H1 (cell line): Measurements from ENCODE around the gene CCDC73. TPM values are rescaled to one million over a fixed set of nuclear protein-coding genes. Genes with fewer than 3 reads are reported as not detected.

Experiments
- CTCF ChIA-PET: fragments of 300-600 bp; sonication (Branson Sonifier 250); formaldehyde crosslinking; loops from one replicate; lab custom pipeline; 2021; ENCODE audit not compliant: partially characterized antibody; lab: Charles Lee
- POLR2A ChIA-PET: fragments of 300-600 bp; sonication (Branson Sonifier 250); formaldehyde crosslinking; loops from one replicate; lab custom pipeline; 2021; ENCODE audit warnings: inconsistent platforms; ENCODE audit not compliant: partially characterized antibody; lab: Charles Lee
- DNase-seq, 2 experiments: peaks; one replicate each; pipeline versions ENCODE4 v3.0.0 to v3.0.0-alpha.2; 2010 to 2022; ENCODE audit warnings: low spot score in 2 of 2, low read depth in 1 of 2, mixed read lengths in 1 of 2
- FAIRE-seq: peaks from 2 replicates; lab custom pipeline; 2011; peaks lifted over from hg19 to GRCh38; lab: Jason Lieb, UNC
- H2AFZ ChIP-seq: 2 replicates; pipeline ENCODE4 v1.8.1; 2012; ENCODE audit warnings: low read length, inconsistent platforms
- H2AK5ac ChIP-seq: 2 replicates; pipeline ENCODE4 v1.6.1; 2013; ENCODE audit warnings: low read depth, low read length
- H2BK120ac ChIP-seq: replicated peaks from 2 replicates; pipeline ENCODE3; 2013; ENCODE audit warnings: low read depth, low read length, inconsistent platforms
- H2BK12ac ChIP-seq: 2 replicates; pipeline ENCODE4 v1.6.1; 2013; ENCODE audit warnings: low read depth, low read length
- H2BK15ac ChIP-seq: 2 replicates; pipeline ENCODE4 v1.6.1; 2013; ENCODE audit warnings: low read length
- H2BK20ac ChIP-seq: 2 replicates; pipeline ENCODE4 v1.6.1; 2013; ENCODE audit warnings: low read length
- H2BK5ac ChIP-seq: 2 replicates; pipeline ENCODE4 v1.6.1; 2013; ENCODE audit warnings: low read depth, low read length
- H3K14ac ChIP-seq: 2 replicates; pipeline ENCODE4 v1.6.1; 2013; ENCODE audit warnings: inconsistent platforms; ENCODE audit not compliant: insufficient read length
- H3K18ac ChIP-seq: 2 replicates; pipeline ENCODE4 v1.6.1; 2013; ENCODE audit warnings: low read length; ENCODE audit errors: extremely low read depth
- H3K23ac ChIP-seq: 2 replicates; pipeline ENCODE4 v1.6.1; 2013; ENCODE audit warnings: inconsistent platforms; ENCODE audit not compliant: insufficient read length
- H3K23me2 ChIP-seq: 2 replicates; pipeline ENCODE4 v1.6.1; 2013; ENCODE audit warnings: low read depth, low read length
- H3K27ac ChIP-seq: 2 replicates; pipeline ENCODE4 v1.6.1; 2011; ENCODE audit warnings: low read depth, low read length, inconsistent platforms
- H3K27me3 ChIP-seq, 4 experiments: replicated peaks in 1 of 4; 1 replicate in 1 of 4; 2 replicates in 3 of 4; pipeline versions ENCODE4 v1.6.1 to v1.8.1; 2011 to 2013; ENCODE audit warnings: low read length in 3 of 4, mild to moderate bottlenecking in 3 of 4, inconsistent platforms in 2 of 4, mixed read lengths in 2 of 4, moderate library complexity in 1 of 4; ENCODE audit not compliant: control insufficient read depth in 3 of 4, insufficient read depth in 3 of 4; ENCODE audit errors: extremely low read depth in 1 of 4
- H3K36me3 ChIP-seq, 4 experiments: 2 replicates each; pipeline versions ENCODE4 v1.6.1 to v1.8.1; 2011 to 2013; ENCODE audit warnings: mild to moderate bottlenecking in 4 of 4, low read length in 3 of 4, moderate library complexity in 2 of 4, control low read depth in 1 of 4, inconsistent platforms in 1 of 4; ENCODE audit not compliant: insufficient read depth in 4 of 4, control insufficient read depth in 2 of 4
- H3K4ac ChIP-seq: replicated peaks from 2 replicates; pipeline ENCODE3; 2013; ENCODE audit warnings: low read length, low read depth, mixed read lengths, inconsistent platforms; ENCODE audit not compliant: insufficient read length
- H3K4me1 ChIP-seq, 4 experiments: replicated peaks in 1 of 4; 1 replicate in 1 of 4; 2 replicates in 3 of 4; pipeline versions ENCODE4 v1.6.1 to v1.8.1; 2011 to 2013; ENCODE audit warnings: low read length in 3 of 4, inconsistent platforms in 2 of 4, mixed read lengths in 1 of 4; ENCODE audit not compliant: insufficient read depth in 4 of 4, control insufficient read depth in 3 of 4
- H3K4me2 ChIP-seq, 2 experiments: 2 replicates each; pipeline versions ENCODE4 v1.6.1 to v1.8.1; 2011 to 2013; ENCODE audit warnings: low read depth in 2 of 2, low read length in 2 of 2, control low read depth in 1 of 2, inconsistent platforms in 1 of 2, mild to moderate bottlenecking in 1 of 2; ENCODE audit not compliant: insufficient read depth in 1 of 2
- H3K4me3 ChIP-seq, 4 experiments: fragments of 200-600, 300-600 bp in 1 of 4; sonication (generic), shearing (Covaris generic), sonication (Bioruptor Twin) in 1 of 4; 2 replicates each; pipeline versions ENCODE4 v1.5.1 to v1.8.1; 2011 to 2016; ENCODE audit warnings: low read length in 4 of 4, low read depth in 3 of 4, control low read depth in 2 of 4, inconsistent platforms in 2 of 4, mild to moderate bottlenecking in 2 of 4, mixed read lengths in 1 of 4, moderate library complexity in 1 of 4; ENCODE audit not compliant: insufficient read depth in 2 of 4; ENCODE audit errors: extremely low read depth in 1 of 4
- H3K56ac ChIP-seq: replicated peaks from 2 replicates; pipeline ENCODE3; 2013; ENCODE audit warnings: low read depth, mild to moderate bottlenecking, mixed read lengths, low read length, inconsistent platforms; ENCODE audit not compliant: insufficient read length
- H3K79me1 ChIP-seq: 2 replicates; pipeline ENCODE4 v1.6.1; 2013; ENCODE audit warnings: low read depth, low read length, control low read depth
- H3K79me2 ChIP-seq, 2 experiments: 2 replicates each; pipeline versions ENCODE4 v1.6.1 to v1.8.1; 2012 to 2013; ENCODE audit warnings: low read length in 2 of 2, mild to moderate bottlenecking in 2 of 2, inconsistent platforms in 1 of 2; ENCODE audit not compliant: insufficient read depth in 2 of 2, control insufficient read depth in 1 of 2
- H3K9ac ChIP-seq, 4 experiments: replicated peaks in 1 of 4; 1 replicate in 1 of 4; 2 replicates in 3 of 4; pipeline versions ENCODE4 v1.6.1 to v1.8.1; 2011 to 2013; ENCODE audit warnings: low read depth in 3 of 4, low read length in 3 of 4, control low read depth in 2 of 4, mild to moderate bottlenecking in 2 of 4, moderate library complexity in 2 of 4, inconsistent platforms in 1 of 4; ENCODE audit errors: extremely low read depth in 1 of 4
- H3K9me3 ChIP-seq, 2 experiments: 2 replicates each; pipeline versions ENCODE4 v1.6.1 to v1.8.1; 2012 to 2013; ENCODE audit warnings: mild to moderate bottlenecking in 2 of 2, moderate library complexity in 2 of 2, control low read depth in 1 of 2, inconsistent platforms in 1 of 2, low read depth in 1 of 2, low read length in 1 of 2, mixed read lengths in 1 of 2; ENCODE audit not compliant: insufficient read depth in 2 of 2
- H4K20me1 ChIP-seq, 2 experiments: replicated peaks in 1 of 2; 2 replicates each; pipeline versions ENCODE3 to v1.8.1; 2011 to 2013; ENCODE audit warnings: inconsistent platforms in 2 of 2, low read length in 2 of 2, mild to moderate bottlenecking in 1 of 2; ENCODE audit not compliant: insufficient read depth in 2 of 2, control insufficient read depth in 1 of 2
- H4K5ac ChIP-seq: 2 replicates; pipeline ENCODE4 v1.6.1; 2013; ENCODE audit warnings: low read length, low read depth, mixed read lengths, inconsistent platforms; ENCODE audit not compliant: insufficient read length
- H4K8ac ChIP-seq: 2 replicates; pipeline ENCODE4 v1.8.0; 2013; ENCODE audit warnings: mild to moderate bottlenecking, moderate library complexity, low read length, inconsistent platforms; ENCODE audit not compliant: insufficient read depth; ENCODE audit errors: extremely low read depth
- H4K91ac ChIP-seq: replicated peaks from 2 replicates; pipeline ENCODE3; 2013; ENCODE audit warnings: low read length, mixed read lengths, inconsistent platforms; ENCODE audit not compliant: insufficient read length
- ASH2L ChIP-seq: fragments of 200-600, 300-600 bp; sonication (generic); IDR thresholded peaks from one replicate; pipeline ENCODE4 v1.7.1; 2017; ENCODE audit warnings: low read length
- CBX5 ChIP-seq: fragments of 300-800, 300-1000 bp; sonication (generic); IDR thresholded peaks from 2 replicates; pipeline ENCODE4 v1.7.1; 2016; ENCODE audit warnings: antibody characterized with exemption, low read length, low read depth
- CBX8 ChIP-seq: fragments of 300-800, 300-1000 bp; sonication (generic); IDR thresholded peaks from 2 replicates; pipeline ENCODE4 v1.7.1; 2016; ENCODE audit warnings: low read depth, low read length, borderline replicate concordance
- GABPA ChIP-seq: IDR thresholded peaks from 2 replicates; pipeline ENCODE4 v1.6.1; 2011; ENCODE audit warnings: mild to moderate bottlenecking, low read length, moderate library complexity, borderline replicate concordance; ENCODE audit not compliant: insufficient read depth
- GTF2F1 ChIP-seq: IDR thresholded peaks from 2 replicates; pipeline ENCODE4 v1.6.1; 2012; ENCODE audit warnings: low read depth, low read length, improper control_type of control experiment, borderline replicate concordance
- KDM1A ChIP-seq: fragments of 200-600, 300-600 bp; sonication (generic); IDR thresholded peaks from 2 replicates; pipeline ENCODE4 v1.7.1; 2016; ENCODE audit warnings: mild to moderate bottlenecking, low read length, borderline replicate concordance
- KDM4A ChIP-seq: IDR thresholded peaks from one replicate; pipeline ENCODE4 v1.7.1; 2012; ENCODE audit warnings: low read depth, mild to moderate bottlenecking, moderate library complexity, low read length, inconsistent platforms; ENCODE audit not compliant: severe bottlenecking
- MAFK ChIP-seq: IDR thresholded peaks from 2 replicates; pipeline ENCODE4 v1.6.1; 2012; ENCODE audit warnings: low read depth, mild to moderate bottlenecking, improper control_type of control experiment, low read length
- RFX5 ChIP-seq: IDR thresholded peaks from 2 replicates; pipeline ENCODE4 v1.6.1; 2011; ENCODE audit warnings: low read depth, low read length, improper control_type of control experiment, borderline replicate concordance
- SIRT6 ChIP-seq: IDR thresholded peaks from one replicate; pipeline ENCODE4 v1.7.1; 2012; ENCODE audit warnings: low read length, inconsistent platforms
- SIX5 ChIP-seq: IDR thresholded peaks from 2 replicates; pipeline ENCODE4 v1.6.1; 2011; ENCODE audit warnings: mild to moderate bottlenecking, low read depth, low read length
- SP4 ChIP-seq: IDR thresholded peaks from 2 replicates; pipeline ENCODE4 v1.6.1; 2012; ENCODE audit warnings: low read length, inconsistent platforms
- SUZ12 ChIP-seq: fragments of 200-600 bp; sonication (generic); IDR thresholded peaks from 2 replicates; pipeline ENCODE4 v1.6.1; 2012; ENCODE audit warnings: mild to moderate bottlenecking, inconsistent platforms, low read length, moderate library complexity, mixed read lengths
- TBP ChIP-seq: IDR thresholded peaks from 2 replicates; pipeline ENCODE4 v1.6.1; 2011; ENCODE audit warnings: low read depth, low read length, improper control_type of control experiment
- WGBS, 2 experiments: shearing (Covaris generic) in 1 of 2; methylation state at CpG; one replicate each; pipeline versions ENCODE4 v1.1.6 to v1.1.7; 2013 to 2015; ENCODE audit warnings: low lambda C conversion rate in 2 of 2, mixed read lengths in 2 of 2, inconsistent platforms in 1 of 2, low coverage in 1 of 2, missing lambda C conversion rate in 1 of 2; ENCODE audit not compliant: insufficient replicate concordance in 2 of 2, insufficient coverage in 1 of 2, insufficient read length in 1 of 2; ENCODE audit errors: extremely low coverage in 1 of 2, missing lambda C conversion rate in 1 of 2; 5-methylcytosine and 5-hydroxymethylcytosine counted together
- polyA plus RNA-seq, 7 experiments: library from polyadenylated mRNA; depleted of rRNA in 3 of 7; stranded (reverse) in 5 of 7; unstranded in 2 of 7; fragments of >200 nt in 5 of 7; fragments of 200-250 nt in 2 of 7; gene quantifications; 1 replicate in 5 of 7; 2 replicates in 1 of 7; 4 replicates in 1 of 7; pipeline versions ENCODE4 v1.2.1 to v1.2.3, GENCODE V29; 2011 to 2013; ENCODE audit warnings: missing spikeins in 2 of 7, mixed read lengths in 2 of 7
- total RNA-seq: library from RNA; stranded (reverse); fragmentation: NEBNext Ultra II Directional; extraction: Animal tissue kit (Norgen Biotek cat#: 25700); gene quantifications from 2 replicates; pipeline ENCODE4 v1.2.1, GENCODE V29; 2021
- TF ChIP-seq, protein P1 (sequence below): IDR thresholded peaks from 2 replicates; pipeline ENCODE4 v1.6.1; 2012; ENCODE audit warnings: inconsistent platforms

CCDC73 gene
- total and polyA plus RNA-seq, 2 of the 8 experiments (the other 6 are each of a cell fraction or from before 2014, with no cell fraction given): not detected

DNA sequence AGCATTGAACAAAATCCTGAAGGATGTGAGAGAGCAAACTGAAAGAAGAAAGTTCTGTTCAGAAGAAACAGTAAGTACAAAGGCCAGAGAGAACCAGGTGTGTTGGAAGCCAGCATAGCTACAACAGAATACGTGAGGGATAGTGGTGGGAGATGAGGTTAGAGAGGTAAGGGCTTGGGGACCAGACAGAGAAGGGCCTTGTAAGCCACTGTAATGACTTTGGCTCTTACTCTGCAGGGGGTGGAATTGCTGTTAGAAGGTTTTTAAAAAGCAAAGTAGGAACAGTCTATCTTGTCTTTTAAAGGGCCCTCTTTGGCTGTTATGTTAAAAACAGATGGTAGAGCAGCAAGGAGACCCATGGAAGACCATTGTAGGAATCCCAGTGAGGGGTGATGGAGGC is 39.5 kb upstream of the CCDC73 start:
- Histone ChIP-seq H3K23ac (no peak overlapping the region), H3K9ac (no peak overlapping the region), H3K4me2 (no peak overlapping the region), H3K14ac (no peak overlapping the region), H3K79me1 (no peaks in the 10 kb centered on the region), H3K27me3 (peaks cover 0 to 4% (median 3%) of the 10 kb centered on the region in 4 experiments; a peak in 4 of 7 replicates), H2BK12ac (no peak overlapping the region), H2BK120ac (no peak overlapping the region), H2BK20ac (no peak overlapping the region), H2BK15ac (no peak overlapping the region), H2AK5ac (no peak overlapping the region), H3K27ac (no peak overlapping the region), H3K56ac (no peak overlapping the region), H3K23me2 (peaks cover 6% of the 10 kb centered on the region; the same call in 1 of the 2 replicates), H2AFZ (no peak overlapping the region), H3K9me3 (no peaks in the 10 kb centered on the region), H3K4ac (no peak overlapping the region), H3K18ac (no peak overlapping the region), H4K20me1 (no peaks in the 10 kb centered on the region), H4K8ac (no peak overlapping the region), H3K36me3 (no peaks in the 10 kb centered on the region), H3K79me2 (no peaks in the 10 kb centered on the region), H2BK5ac (no peak overlapping the region), H4K91ac (no peak overlapping the region), H4K5ac (no peak overlapping the region), H3K4me1 (peaks cover 0 to 4% (median 0%) of the 10 kb centered on the region in 4 experiments; a peak in 1 of 7 replicates), H3K4me3 (no peak overlapping the region)
- 60% methylated on average over 1 of the region's 1 CpG; no CpG with 5 or more reads in 1 of the 2 experiments for WGBS, 2 experiments
- DNase-seq (no peak), FAIRE-seq (peak; percentile 66)
- ChIA-PET POLR2A (interaction anchor here (0.6 to 1.0 kb wide), 2 partner anchors 36 to 58 kb away, joined by 3 read pairs; no protein-coding TSS in a partner anchor), CTCF (interaction anchor here (1.3 kb wide), 1 partner anchor 10 kb away, joined by 4 read pairs; no protein-coding TSS in a partner anchor)
- TF ChIP-seq GTF2F1: no peak
- no peak for TF ChIP-seq TBP
- TF ChIP-seq SIRT6: no peak
- TF ChIP-seq ASH2L: no peak
- TF ChIP-seq KDM1A: no peak
- TF ChIP-seq GABPA: no peak
- TF ChIP-seq SIX5: no peak
- no peak for TF ChIP-seq CBX5
- TF ChIP-seq SP4: no peak
- TF ChIP-seq CBX8: no peak
- TF ChIP-seq MAFK: no peak
- TF ChIP-seq, protein P1, sequence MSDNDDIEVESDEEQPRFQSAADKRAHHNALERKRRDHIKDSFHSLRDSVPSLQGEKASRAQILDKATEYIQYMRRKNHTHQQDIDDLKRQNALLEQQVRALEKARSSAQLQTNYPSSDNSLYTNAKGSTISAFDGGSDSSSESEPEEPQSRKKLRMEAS: no peak
- no peak for TF ChIP-seq KDM4A
- no peak for TF ChIP-seq RFX5
- no peak for TF ChIP-seq SUZ12
